SKM-1 treated with dmso at 0.1 percent for 144 hours (cell line): ENCODE results near the gene MANF.
A peak's percentile ranks its signal among the peaks of the same experiment; 100 is the strongest.
"Not testable (repeated sequence)": the region's sequence is repeated elsewhere in the genome, so short reads cannot be mapped to it uniquely, and the experiment has no call there.

Experiments used
- DNase-seq: peaks from one replicate; lab custom pipeline; 2025; ENCODE audit not compliant: unreplicated experiment; lab: John Stamatoyannopoulos, UW

MANF gene

DNA sequence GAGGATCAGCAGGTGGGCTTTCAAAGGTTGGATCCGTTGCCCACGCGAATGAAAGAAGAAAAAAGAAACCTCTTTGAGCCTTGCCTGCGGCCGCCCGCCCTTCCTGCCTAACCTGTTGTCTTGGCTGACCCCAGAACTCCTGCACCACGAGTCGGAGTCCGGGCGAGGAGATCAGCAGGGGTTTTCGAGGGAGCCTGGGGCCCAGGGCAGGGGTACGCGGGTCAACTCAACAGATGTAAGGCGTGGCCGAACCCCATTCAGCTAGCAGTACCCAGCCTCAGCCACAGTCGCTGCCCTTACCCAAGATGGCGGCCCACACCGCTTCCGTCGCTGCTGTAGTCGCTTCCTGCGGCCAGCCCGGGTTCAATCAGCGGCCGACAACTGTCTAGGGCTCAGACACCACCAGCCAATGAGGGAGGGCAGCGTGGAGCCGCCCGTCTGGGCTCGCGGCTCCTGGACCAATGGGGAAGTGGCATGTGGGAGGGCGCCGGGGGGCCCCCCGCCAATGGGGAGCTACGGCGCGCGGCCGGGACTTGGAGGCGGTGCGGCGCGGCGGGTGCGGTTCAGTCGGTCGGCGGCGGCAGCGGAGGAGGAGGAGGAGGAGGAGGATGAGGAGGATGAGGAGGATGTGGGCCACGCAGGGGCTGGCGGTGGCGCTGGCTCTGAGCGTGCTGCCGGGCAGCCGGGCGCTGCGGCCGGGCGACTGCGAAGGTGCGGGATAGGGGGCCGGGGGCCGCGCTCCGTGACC, at the start of gene MANF:
TSS of gene MANF (plus strand) at position 566 of the 748 bp plus-strand sequence. CDS start at position 618, 52 bp downstream.
- DNase-seq = peak; percentile 96

GRCh38 chr3:51336261-51336660, 48.8 kb upstream of the MANF start:
- no peak for DNase-seq

DNA sequence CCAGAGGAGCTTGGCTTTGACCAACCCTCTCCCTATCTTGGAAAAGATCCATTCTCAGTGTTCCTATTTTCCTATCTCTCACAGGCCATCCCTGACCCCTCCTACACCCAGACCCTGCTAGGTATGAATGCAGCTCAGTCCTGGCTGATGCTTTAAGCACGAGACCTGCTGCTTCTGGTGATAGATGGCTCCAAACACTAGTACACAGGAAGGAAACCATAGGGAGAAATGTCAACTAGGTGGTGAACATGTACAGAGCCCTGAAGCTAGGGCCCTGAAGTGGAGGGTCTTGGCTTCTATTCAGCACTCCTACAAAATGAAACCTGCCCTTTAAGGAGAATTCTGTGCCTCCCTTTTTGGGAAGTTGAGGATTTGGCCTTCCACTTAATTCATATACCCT, 47.4 kb upstream of the MANF start:
- DNase-seq = no peak

- DNase-seq = no peak
Observed at GRCh38 chr3:51338632-51339031, 46.5 kb upstream of the MANF start.

DNA sequence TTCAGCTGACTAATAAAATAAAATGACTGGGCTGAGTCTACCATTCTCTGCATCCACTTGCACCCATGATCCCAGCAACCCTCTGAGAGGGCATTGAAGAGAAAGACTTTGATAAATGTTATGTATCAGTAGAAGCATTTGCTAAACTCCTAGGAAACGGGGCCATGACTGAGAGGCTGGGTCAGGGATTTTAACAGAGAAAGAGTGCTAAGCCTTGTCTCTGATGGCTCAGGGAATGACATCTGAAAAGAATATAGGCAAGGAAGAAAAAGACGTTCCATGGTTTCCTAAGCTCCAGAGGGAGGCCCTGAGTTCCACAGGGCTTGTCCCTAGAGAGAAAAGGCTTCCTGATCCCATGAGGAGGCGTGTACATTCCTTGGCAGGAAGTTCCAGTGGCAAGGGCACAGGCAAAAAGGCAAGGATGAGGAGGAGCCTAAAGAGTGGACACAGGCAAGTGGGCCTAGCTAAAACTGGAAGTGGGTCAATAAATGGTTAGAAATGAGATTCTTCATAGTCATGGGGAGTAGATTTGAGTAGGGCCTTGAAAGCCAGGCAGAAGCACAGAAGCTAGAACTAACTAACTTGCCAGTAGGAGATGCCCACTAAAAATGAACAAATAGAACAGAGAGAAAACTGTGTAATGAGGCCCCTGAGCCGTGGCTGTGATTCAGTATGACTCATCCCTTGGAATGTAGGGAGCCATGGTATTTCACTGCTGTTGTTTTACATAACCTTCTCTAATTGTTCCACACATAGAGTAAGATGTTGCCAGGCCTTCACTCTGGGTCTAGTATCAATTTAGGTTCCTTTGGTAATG, 44.9 kb upstream of the MANF start:
- DNase-seq = no peak

GRCh38 chr3:51340989-51341636, 44.0 kb upstream of the MANF start:
- DNase-seq = no peak

DNA sequence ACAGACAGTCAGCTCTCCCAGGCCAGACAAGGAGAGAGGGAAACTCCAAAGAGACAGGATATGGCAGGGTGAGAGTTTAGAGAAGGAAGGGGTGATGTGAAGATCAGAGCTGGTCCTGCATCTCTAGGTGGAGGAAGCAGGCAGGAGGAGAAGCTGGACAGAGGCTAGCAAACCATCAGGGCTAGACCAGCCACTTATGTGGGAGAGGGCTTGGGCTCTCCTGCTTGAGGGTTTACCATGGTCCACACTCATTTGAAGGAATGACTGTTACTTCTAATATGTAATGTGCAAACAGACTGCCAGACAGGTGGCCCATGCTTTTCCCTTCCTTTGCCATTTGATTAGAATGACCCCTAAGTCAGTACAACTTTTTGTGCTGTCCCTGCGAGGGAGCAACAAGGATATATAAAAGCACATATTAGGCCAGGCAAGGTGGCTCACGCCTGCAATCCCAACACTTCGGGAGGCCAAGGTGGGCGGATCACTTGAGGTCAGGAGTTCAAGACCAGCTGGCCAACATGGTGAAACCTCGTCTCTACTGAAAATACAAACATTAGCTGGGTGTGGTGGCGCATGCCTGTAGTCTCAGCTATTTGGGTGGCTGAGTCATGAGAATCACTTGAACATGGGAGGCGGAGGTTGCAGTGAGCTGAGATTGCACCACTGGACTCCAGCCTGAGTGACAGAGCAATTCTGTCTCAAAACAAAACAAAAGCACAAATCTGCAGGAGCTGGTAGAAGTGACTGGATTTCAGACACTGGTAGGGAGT, 41.0 kb upstream of the MANF start:
- no peak for DNase-seq

DNA sequence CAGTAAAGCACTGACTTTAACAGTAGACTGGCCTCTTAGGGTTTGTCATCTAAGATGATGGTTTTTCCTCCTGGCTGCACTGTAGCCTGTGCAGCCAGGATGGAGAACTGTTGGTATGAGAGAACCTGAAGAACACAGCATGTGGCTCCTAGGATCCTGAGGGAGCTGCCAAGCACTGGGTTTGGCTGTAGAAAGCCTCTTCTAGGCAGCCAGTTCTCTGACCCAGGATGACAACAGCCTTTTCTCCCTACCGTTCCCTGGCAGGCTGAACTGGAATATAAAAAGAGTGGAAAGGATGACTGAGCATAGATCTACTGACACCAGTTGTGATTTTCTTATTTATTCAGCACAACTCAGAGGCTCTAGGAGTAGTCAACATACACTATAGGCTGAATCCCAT, 34.3 kb upstream of the MANF start:
- no peak for DNase-seq

DNA sequence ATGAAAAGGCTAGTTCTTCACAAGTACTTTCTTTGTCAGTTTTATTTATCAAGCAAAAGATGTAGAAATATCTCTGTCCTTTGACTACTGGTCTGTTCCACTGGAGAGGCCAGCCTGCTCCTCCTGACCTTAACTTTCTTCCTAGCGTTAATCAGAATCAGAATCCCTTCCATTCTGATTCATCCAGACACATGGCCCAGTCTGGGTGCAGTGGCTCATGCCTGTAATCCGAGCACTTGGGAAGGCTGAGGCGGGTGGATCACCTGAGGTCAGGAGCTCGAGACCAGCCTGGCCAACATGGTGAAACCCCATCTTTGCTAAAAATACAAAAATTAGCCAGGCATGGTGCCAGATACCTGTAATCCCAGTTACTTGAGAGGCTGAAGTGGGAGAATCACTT, 32.0 kb upstream of the MANF start:
- DNase-seq = no peak

- no peak for DNase-seq
Observed at GRCh38 chr3:51353691-51354090, 31.4 kb upstream of the MANF start.

GRCh38 chr3:51354172-51354571, 30.9 kb upstream of the MANF start:
- DNase-seq = no peak

DNA sequence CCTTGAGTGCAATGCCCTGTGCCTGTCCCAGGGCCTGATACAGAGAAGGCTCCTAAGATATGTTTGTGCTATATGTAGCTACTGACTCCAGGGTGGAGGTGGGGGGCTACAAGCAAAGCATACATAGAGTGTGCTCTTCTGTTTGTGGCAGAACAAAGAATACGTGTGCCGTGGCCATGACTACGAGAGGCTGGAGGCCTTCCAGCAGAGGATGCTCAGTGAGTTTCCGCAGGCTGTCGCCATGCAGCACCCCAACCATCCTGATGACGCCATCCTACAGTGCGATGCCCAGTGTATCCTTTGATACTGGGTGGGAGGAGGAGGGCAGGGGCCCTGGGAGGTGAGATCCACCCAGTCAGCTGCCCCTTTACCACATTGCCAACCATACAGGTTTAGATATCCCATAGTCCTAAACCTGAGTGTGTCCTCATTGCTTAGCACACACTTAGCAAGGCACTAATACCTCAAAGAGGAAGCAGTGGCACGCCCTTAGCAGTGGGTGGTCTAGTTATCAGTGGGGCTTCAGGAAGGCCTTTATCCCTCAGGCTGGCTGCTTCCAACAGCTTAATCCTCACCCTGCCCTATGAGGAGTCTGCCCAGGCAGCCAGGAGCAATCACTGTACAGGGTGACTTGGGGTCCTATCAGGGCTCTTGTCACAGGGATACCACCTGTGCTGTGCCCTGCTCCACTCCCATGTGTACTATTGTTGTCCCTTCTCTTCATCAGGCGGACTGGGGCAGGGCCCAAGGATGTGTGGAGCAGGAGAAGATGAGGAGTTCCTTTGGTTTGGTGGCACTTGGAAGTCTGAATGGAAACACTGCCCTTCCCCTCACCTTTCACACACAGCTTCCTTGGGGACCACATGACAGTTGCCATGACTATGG, 30.1 kb upstream of the MANF start:
- DNase-seq = no peak

DNA sequence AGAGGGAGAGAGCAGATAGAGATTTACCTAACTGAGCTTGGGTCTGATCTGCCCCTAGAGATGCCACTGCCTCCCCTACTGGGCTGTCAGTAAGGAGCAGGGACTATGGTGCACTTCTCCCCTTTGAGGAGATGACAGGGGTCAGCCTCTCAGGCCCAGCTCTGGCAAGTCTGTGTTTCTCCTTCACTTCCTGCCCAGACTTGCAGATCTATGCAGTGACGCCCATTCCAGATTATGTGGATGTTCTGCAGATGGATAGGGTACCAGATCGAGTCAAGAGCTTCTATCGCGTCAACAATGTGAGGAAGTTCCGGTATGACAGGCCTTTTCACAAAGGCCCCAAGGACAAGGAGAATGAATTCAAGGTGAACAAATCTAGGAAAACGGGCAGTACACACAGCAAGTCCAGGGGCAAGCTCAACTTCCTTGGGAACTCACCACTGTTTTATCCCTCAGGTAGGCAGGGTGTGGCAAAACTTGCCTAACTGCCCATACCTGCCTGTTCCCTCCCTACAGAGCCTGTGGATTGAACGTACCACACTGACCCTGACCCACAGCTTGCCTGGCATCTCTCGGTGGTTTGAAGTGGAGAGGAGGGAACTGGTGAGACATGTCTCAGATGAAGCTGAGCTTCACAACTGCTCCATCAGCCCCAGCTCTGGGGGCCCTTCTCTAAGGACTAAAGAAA, 29.1 kb upstream of the MANF start:
- no peak for DNase-seq

DNA sequence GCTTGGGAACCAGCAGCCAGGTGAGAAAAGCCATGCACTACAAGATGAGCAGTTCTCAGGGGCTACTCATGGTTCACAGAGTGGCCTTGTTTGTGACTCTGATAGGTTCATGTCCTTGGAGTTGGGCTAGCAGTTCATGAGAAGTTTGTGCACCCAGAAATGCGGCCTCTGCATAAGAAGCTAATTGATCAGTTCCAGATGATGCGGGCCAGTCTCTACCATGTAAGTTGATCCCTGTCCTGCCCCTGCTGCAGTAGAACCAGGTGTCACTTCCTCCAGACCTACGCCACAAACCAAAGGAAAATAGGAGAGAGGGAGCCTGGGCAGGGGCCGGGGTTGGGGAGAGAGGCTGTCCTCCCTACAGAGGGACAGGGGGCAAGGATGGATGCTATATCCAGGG, 27.2 kb upstream of the MANF start:
- no peak for DNase-seq

DNA sequence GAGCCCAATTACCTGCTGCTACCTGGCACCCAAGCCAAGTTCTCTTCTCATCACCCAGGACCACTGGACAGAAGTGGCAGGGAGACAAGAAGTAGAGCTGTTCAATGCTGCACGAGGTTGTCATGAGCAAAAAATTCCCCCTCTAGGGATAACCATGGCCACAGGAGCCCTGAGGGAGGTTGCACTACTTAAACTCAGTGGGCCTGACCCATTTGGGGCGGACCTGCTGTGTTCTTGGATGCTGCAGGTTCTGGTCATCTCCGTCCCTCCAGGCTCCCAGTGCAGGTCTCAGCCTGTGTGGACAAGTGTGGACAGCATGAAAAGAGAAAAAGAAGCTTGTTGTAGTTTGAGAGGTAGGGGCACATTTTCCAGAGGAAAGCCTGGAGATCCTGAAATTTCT, 26.1 kb upstream of the MANF start:
- DNase-seq = no peak

DNA sequence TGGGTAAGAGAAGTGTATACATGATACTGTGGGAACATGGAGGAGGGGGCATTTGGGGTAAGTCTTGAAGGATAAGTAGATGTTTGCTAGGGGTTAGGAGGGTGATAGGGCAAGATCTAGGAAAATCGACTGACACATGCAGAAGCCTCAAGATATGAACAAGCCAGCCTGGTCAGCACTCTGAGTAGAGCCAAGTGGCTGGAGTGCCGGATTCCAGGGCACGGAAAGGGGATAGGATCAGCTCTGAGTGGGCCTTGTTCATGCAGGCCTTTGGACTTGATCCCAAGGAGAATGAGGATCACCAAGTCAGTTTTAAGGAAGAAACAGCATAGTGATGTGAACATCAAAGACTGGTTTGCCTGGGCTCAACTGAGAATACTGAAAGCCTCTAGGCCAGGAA, 24.3 kb upstream of the MANF start:
- DNase-seq = no peak

DNA sequence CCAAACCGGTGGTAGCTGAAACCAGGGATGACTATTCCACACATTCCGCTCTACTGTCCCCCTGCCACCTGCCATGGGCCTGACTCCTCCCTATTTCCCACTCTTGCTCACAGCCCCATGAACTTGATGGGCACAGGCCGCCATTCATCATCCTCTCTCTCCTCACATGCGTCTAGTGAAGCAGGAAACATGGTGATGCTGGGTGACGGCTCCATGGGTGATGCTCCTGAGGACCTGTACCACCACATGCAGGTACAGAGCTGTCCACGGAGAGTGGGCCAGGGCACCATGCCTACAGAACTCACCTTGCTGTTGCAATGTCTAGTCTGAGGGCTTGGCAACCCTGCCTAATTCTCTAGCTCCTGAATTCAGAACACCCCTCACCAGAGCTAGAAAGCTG, 23.3 kb upstream of the MANF start:
- no peak for DNase-seq

GRCh38 chr3:51362476-51362875, 22.6 kb upstream of the MANF start:
- no peak for DNase-seq

DNA sequence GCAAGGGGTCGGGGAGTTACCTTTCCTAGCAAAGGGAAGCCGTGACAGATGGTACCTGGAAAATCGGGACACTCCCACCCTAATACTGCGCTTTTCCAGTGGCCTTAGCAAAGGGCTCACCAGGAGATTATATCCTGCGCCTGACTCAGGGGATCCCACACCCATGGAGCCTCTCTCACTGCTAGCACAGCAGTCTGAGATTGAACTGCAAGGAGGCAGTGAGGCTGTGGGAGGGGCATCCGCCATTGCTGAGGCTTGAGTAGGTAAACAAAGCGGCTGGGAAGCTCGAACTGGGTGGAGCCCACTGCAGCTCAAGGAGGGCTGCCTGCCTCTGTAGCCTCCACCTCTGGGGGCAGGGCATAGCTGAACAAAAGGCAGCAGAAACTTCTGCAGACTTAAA, 16.8 kb upstream of the MANF start:
- DNase-seq = not testable (repeated sequence)
